Measurements from ENCODE around the gene TPST1.
A peak's percentile ranks its signal among the peaks of the same experiment; 100 is the strongest.

Gene TPST1

GRCh38 chr7:66245008-66245407, 39.9 kb downstream of the TPST1 start:
- Histone ChIP-seq H3K4me1 (ENCODE audit: insufficient read depth, poor library complexity, severe bottlenecking) (peaks cover 10% of the 10 kb centered on the region), H3K4me3 (ENCODE audit: severe bottlenecking) (no peak overlapping the region), H3K27ac (ENCODE audit: poor library complexity, severe bottlenecking) (no peak overlapping the region), H3K36me3 (ENCODE audit: low read depth) (no peaks in the 10 kb centered on the region), H3K27me3 (ENCODE audit: insufficient read depth, poor library complexity, severe bottlenecking) (no peaks in the 10 kb centered on the region), H3K9me3 (ENCODE audit: severe bottlenecking) (no peaks in the 10 kb centered on the region)
- TF ChIP-seq CTCF (IDR thresholded peaks at IDR 0.05; ENCODE audit: poor library complexity, severe bottlenecking), result no peak
- ATAC-seq (ENCODE audit: low read depth) (no peak), DNase-seq (ENCODE audit: low spot score) (no peak)

GRCh38 chr7:66246554-66247171, 41.5 kb downstream of the TPST1 start:
- peaks cover 21% of the 10 kb centered on the region for H3K4me1 ChIP-seq (ENCODE audit: insufficient read depth, poor library complexity, severe bottlenecking)
- H3K36me3 ChIP-seq (ENCODE audit: low read depth), result no peaks in the 10 kb centered on the region
- ATAC-seq (ENCODE audit: low read depth), result no peak
- peak overlapping the region; percentile 28 for H3K27ac ChIP-seq (ENCODE audit: poor library complexity, severe bottlenecking)
- no peak for DNase-seq (ENCODE audit: low spot score)
- H3K4me3 ChIP-seq (ENCODE audit: severe bottlenecking), result no peak overlapping the region
- H3K9me3 ChIP-seq (ENCODE audit: severe bottlenecking), result no peaks in the 10 kb centered on the region
- no peak for TF ChIP-seq CTCF (IDR thresholded peaks at IDR 0.05; ENCODE audit: poor library complexity, severe bottlenecking)
- no peaks in the 10 kb centered on the region for H3K27me3 ChIP-seq (ENCODE audit: insufficient read depth, poor library complexity, severe bottlenecking)

- Histone ChIP-seq H3K27me3 (ENCODE audit: insufficient read depth, poor library complexity, severe bottlenecking) (no peaks in the 10 kb centered on the region), H3K9me3 (ENCODE audit: severe bottlenecking) (no peaks in the 10 kb centered on the region), H3K36me3 (ENCODE audit: low read depth) (no peaks in the 10 kb centered on the region), H3K27ac (ENCODE audit: poor library complexity, severe bottlenecking) (peak overlapping the region; percentile 28), H3K4me3 (ENCODE audit: severe bottlenecking) (no peak overlapping the region), H3K4me1 (ENCODE audit: insufficient read depth, poor library complexity, severe bottlenecking) (peaks cover 21% of the 10 kb centered on the region)
- TF ChIP-seq CTCF (IDR thresholded peaks at IDR 0.05; ENCODE audit: poor library complexity, severe bottlenecking), result no peak
- no peak for ATAC-seq (ENCODE audit: low read depth)
- no peak for DNase-seq (ENCODE audit: low spot score)
These were observed 42.4 kb downstream of the TPST1 start for GRCh38 chr7:66247380-66248078.

- DNase-seq (ENCODE audit: low spot score) (no peak), ATAC-seq (ENCODE audit: low read depth) (peak; percentile 99)
- Histone ChIP-seq H3K27ac (ENCODE audit: poor library complexity, severe bottlenecking) (peak overlapping the region; percentile 72), H3K9me3 (ENCODE audit: severe bottlenecking) (no peaks in the 10 kb centered on the region), H3K36me3 (ENCODE audit: low read depth) (no peaks in the 10 kb centered on the region), H3K27me3 (ENCODE audit: insufficient read depth, poor library complexity, severe bottlenecking) (no peaks in the 10 kb centered on the region), H3K4me3 (ENCODE audit: severe bottlenecking) (no peak overlapping the region), H3K4me1 (ENCODE audit: insufficient read depth, poor library complexity, severe bottlenecking) (peaks cover 27% of the 10 kb centered on the region)
- TF ChIP-seq CTCF (IDR thresholded peaks at IDR 0.05; ENCODE audit: poor library complexity, severe bottlenecking), result no peak
These were observed 45.6 kb downstream of the TPST1 start for GRCh38 chr7:66250711-66251110.

Measured in RWPE2 (cell line).